ENCODE measurements around the gene RIPK3.

- TF ChIP-seq ESRRG (CRISPR knock-in tag; IDR thresholded peaks at IDR 0.05) (no peak), PATZ1 (CRISPR knock-in tag; IDR thresholded peaks at IDR 0.05; ENCODE audit: borderline replicate concordance) (no peak), ZFP3 (CRISPR knock-in tag; IDR thresholded peaks at IDR 0.05) (no peak), ZNF8 (CRISPR knock-in tag; IDR thresholded peaks at IDR 0.05) (no peak), ZNF70 (CRISPR knock-in tag; IDR thresholded peaks at IDR 0.05) (no peak), ARNTL (CRISPR knock-in tag; IDR thresholded peaks at IDR 0.05; ENCODE audit: borderline replicate concordance, low read depth) (no peak), CSRNP3 (CRISPR knock-in tag; IDR thresholded peaks at IDR 0.05) (no peak), ZNF565 (CRISPR knock-in tag; conservative IDR thresholded peaks at IDR 0.05; ENCODE audit: low read depth) (no peak), RARB (CRISPR knock-in tag; IDR thresholded peaks at IDR 0.05) (no peak), BACH2 (CRISPR knock-in tag; IDR thresholded peaks at IDR 0.05; ENCODE audit: borderline replicate concordance) (no peak)
- TF ChIP-seq, protein P1, sequence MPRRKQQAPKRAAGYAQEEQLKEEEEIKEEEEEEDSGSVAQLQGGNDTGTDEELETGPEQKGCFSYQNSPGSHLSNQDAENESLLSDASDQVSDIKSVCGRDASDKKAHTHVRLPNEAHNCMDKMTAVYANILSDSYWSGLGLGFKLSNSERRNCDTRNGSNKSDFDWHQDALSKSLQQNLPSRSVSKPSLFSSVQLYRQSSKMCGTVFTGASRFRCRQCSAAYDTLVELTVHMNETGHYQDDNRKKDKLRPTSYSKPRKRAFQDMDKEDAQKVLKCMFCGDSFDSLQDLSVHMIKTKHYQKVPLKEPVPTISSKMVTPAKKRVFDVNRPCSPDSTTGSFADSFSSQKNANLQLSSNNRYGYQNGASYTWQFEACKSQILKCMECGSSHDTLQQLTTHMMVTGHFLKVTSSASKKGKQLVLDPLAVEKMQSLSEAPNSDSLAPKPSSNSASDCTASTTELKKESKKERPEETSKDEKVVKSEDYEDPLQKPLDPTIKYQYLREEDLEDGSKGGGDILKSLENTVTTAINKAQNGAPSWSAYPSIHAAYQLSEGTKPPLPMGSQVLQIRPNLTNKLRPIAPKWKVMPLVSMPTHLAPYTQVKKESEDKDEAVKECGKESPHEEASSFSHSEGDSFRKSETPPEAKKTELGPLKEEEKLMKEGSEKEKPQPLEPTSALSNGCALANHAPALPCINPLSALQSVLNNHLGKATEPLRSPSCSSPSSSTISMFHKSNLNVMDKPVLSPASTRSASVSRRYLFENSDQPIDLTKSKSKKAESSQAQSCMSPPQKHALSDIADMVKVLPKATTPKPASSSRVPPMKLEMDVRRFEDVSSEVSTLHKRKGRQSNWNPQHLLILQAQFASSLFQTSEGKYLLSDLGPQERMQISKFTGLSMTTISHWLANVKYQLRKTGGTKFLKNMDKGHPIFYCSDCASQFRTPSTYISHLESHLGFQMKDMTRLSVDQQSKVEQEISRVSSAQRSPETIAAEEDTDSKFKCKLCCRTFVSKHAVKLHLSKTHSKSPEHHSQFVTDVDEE (CRISPR knock-in tag; IDR thresholded peaks at IDR 0.05), result no peak
- TF ChIP-seq, protein P2, sequence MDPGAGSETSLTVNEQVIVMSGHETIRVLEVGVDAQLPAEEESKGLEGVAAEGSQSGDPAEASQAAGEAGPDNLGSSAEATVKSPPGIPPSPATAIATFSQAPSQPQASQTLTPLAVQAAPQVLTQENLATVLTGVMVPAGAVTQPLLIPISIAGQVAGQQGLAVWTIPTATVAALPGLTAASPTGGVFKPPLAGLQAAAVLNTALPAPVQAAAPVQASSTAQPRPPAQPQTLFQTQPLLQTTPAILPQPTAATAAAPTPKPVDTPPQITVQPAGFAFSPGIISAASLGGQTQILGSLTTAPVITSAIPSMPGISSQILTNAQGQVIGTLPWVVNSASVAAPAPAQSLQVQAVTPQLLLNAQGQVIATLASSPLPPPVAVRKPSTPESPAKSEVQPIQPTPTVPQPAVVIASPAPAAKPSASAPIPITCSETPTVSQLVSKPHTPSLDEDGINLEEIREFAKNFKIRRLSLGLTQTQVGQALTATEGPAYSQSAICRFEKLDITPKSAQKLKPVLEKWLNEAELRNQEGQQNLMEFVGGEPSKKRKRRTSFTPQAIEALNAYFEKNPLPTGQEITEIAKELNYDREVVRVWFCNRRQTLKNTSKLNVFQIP (CRISPR knock-in tag; IDR thresholded peaks at IDR 0.05; ENCODE audit: borderline replicate concordance, low read depth), result no peak
These were observed 43.2 kb downstream of the RIPK3 start for GRCh38 chr14:24296341-24297157.
